H9 (cell line): ENCODE results near the gene BACH2. TPM values are rescaled to one million over a fixed set of nuclear protein-coding genes. Genes with fewer than 3 reads are reported as not detected.

ENCODE experiments used
- DNase-seq: peaks from one replicate; pipeline ENCODE4 v3.0.0-alpha.2; 2017
- H2AFZ ChIP-seq: one replicate; pipeline ENCODE4 v1.6.1; 2013; ENCODE audit warnings: mild to moderate bottlenecking, low read length, control low read depth, moderate library complexity
- H2AK5ac ChIP-seq: 2 replicates; pipeline ENCODE4 v1.6.1; 2013; ENCODE audit warnings: low read length, control low read depth, mixed read lengths; ENCODE audit not compliant: insufficient read length
- H2BK120ac ChIP-seq: one replicate; pipeline ENCODE4 v1.6.1; 2013; ENCODE audit warnings: low read depth, mild to moderate bottlenecking, low read length, control low read depth, inconsistent platforms; ENCODE audit not compliant: poor library complexity, severe bottlenecking
- H2BK12ac ChIP-seq: 2 replicates; pipeline ENCODE4 v1.6.1; 2013; ENCODE audit warnings: low read length, control low read depth, mixed read lengths, low read depth; ENCODE audit not compliant: insufficient read length
- H2BK15ac ChIP-seq: 2 replicates; pipeline ENCODE4 v1.6.1; 2013; ENCODE audit warnings: low read depth, low read length, control low read depth
- H2BK20ac ChIP-seq: one replicate; pipeline ENCODE4 v1.6.1; 2013; ENCODE audit warnings: low read depth, mild to moderate bottlenecking, low read length, control low read depth, inconsistent platforms; ENCODE audit not compliant: poor library complexity, severe bottlenecking
- H2BK5ac ChIP-seq: 2 replicates; pipeline ENCODE4 v1.6.1; 2013; ENCODE audit warnings: low read length, control low read depth, mixed read lengths; ENCODE audit not compliant: insufficient read length
- H3K14ac ChIP-seq: 2 replicates; pipeline ENCODE4 v1.6.1; 2013; ENCODE audit warnings: low read length, control low read depth; ENCODE audit not compliant: insufficient read depth
- H3K18ac ChIP-seq: 2 replicates; pipeline ENCODE4 v1.6.1; 2013; ENCODE audit warnings: low read depth, mild to moderate bottlenecking, mixed read lengths, low read length, control low read depth; ENCODE audit not compliant: insufficient read length
- H3K23ac ChIP-seq: 2 replicates; pipeline ENCODE4 v1.6.1; 2013; ENCODE audit warnings: low read length, control low read depth, mixed read lengths, low read depth; ENCODE audit not compliant: insufficient read length
- H3K23me2 ChIP-seq: 2 replicates; pipeline ENCODE4 v1.6.1; 2013; ENCODE audit warnings: low read depth, mild to moderate bottlenecking, mixed read lengths, low read length, control low read depth; ENCODE audit not compliant: insufficient read length, poor library complexity, severe bottlenecking
- H3K27ac ChIP-seq: 2 replicates; pipeline ENCODE4 v1.5.1; 2013; ENCODE audit warnings: low read length, control low read depth, mixed read lengths, low read depth; ENCODE audit not compliant: insufficient read length
- H3K27me3 ChIP-seq: 2 replicates; pipeline ENCODE4 v1.6.1; 2013; ENCODE audit warnings: low read length, control low read depth, inconsistent platforms; ENCODE audit not compliant: insufficient read depth
- H3K4ac ChIP-seq: 2 replicates; pipeline ENCODE4 v1.6.1; 2013; ENCODE audit warnings: low read depth, mild to moderate bottlenecking, control low read depth, inconsistent platforms, low read length, moderate library complexity
- H3K4me1 ChIP-seq: 2 replicates; pipeline ENCODE4 v1.6.1; 2013; ENCODE audit warnings: low read length, control low read depth, inconsistent platforms; ENCODE audit not compliant: insufficient read depth
- H3K4me2 ChIP-seq: 2 replicates; pipeline ENCODE4 v1.6.1; 2013; ENCODE audit warnings: low read length, control low read depth, mixed read lengths; ENCODE audit not compliant: insufficient read length, insufficient read depth
- H3K56ac ChIP-seq: 2 replicates; pipeline ENCODE4 v1.6.1; 2013; ENCODE audit warnings: low read depth, mild to moderate bottlenecking, mixed read lengths, low read length, control low read depth; ENCODE audit not compliant: insufficient read length
- H3K79me1 ChIP-seq: 2 replicates; pipeline ENCODE4 v1.6.1; 2013; ENCODE audit warnings: low read depth, mild to moderate bottlenecking, moderate library complexity, low read length, control low read depth, inconsistent platforms; ENCODE audit not compliant: insufficient read depth, poor library complexity, severe bottlenecking
- H3K79me2 ChIP-seq: 2 replicates; pipeline ENCODE4 v1.6.1; 2013; ENCODE audit warnings: low read length, control low read depth, inconsistent platforms; ENCODE audit not compliant: insufficient read depth
- H3K9ac ChIP-seq: 2 replicates; pipeline ENCODE4 v1.6.1; 2013; ENCODE audit warnings: low read length, control low read depth, mixed read lengths; ENCODE audit not compliant: insufficient read length; ENCODE audit errors: extremely low read depth
- H3K9me3 ChIP-seq: one replicate; pipeline ENCODE4 v1.6.1; 2013; ENCODE audit warnings: low read depth, low read length, inconsistent platforms; ENCODE audit not compliant: control insufficient read depth
- H3T11ph ChIP-seq: one replicate; pipeline ENCODE4 v1.6.1; 2013; ENCODE audit warnings: mild to moderate bottlenecking, low read length, control low read depth, inconsistent platforms
- H4K20me1 ChIP-seq: one replicate; pipeline ENCODE4 v1.6.1; 2013; ENCODE audit not compliant: control insufficient read depth, insufficient read length, insufficient read depth
- H4K5ac ChIP-seq: 2 replicates; pipeline ENCODE4 v1.6.1; 2013; ENCODE audit warnings: low read depth, mild to moderate bottlenecking, mixed read lengths, low read length, control low read depth; ENCODE audit not compliant: insufficient read length
- H4K8ac ChIP-seq: replicated peaks from 2 replicates; pipeline ENCODE4 v1.6.1; 2013; ENCODE audit warnings: low read length, control low read depth, mixed read lengths, low read depth; ENCODE audit not compliant: insufficient read length
- H4K91ac ChIP-seq: 2 replicates; pipeline ENCODE4 v1.6.1; 2013; ENCODE audit warnings: low read depth, mild to moderate bottlenecking, moderate library complexity, mixed read lengths, low read length, control low read depth; ENCODE audit not compliant: insufficient read length
- H3K27ac Mint-ChIP-seq, 3 experiments: 2 replicates in 2 of 3; 3 replicates in 1 of 3; pipeline ENCODE4 v1.8.0; 2020 to 2021; ENCODE audit warnings: mixed read lengths in 3 of 3, mild to moderate bottlenecking in 1 of 3, moderate library complexity in 1 of 3
- H3K27me3 Mint-ChIP-seq: 2 replicates; pipeline ENCODE4 v1.8.0; 2021; ENCODE audit warnings: low read depth, mild to moderate bottlenecking, moderate library complexity, mixed read lengths
- H3K36me3 Mint-ChIP-seq, 3 experiments: 2 replicates in 2 of 3; 3 replicates in 1 of 3; pipeline ENCODE4 v1.8.0; 2020 to 2021; ENCODE audit warnings: low read depth in 3 of 3, mixed read lengths in 3 of 3; ENCODE audit not compliant: insufficient read depth in 1 of 3
- H3K4me1 Mint-ChIP-seq, 2 experiments: 2 replicates each; pipeline ENCODE4 v1.8.0; 2020; ENCODE audit warnings: mixed read lengths in 2 of 2
- H3K4me3 Mint-ChIP-seq, 2 experiments: 2 replicates in 1 of 2; 3 replicates in 1 of 2; pipeline ENCODE4 v1.8.0; 2020 to 2021; ENCODE audit warnings: mild to moderate bottlenecking in 2 of 2, mixed read lengths in 2 of 2, moderate library complexity in 1 of 2
- H3K9me3 Mint-ChIP-seq, 2 experiments: 2 replicates in 1 of 2; 3 replicates in 1 of 2; pipeline ENCODE4 v1.8.0; 2020; ENCODE audit warnings: mild to moderate bottlenecking in 2 of 2, mixed read lengths in 2 of 2, moderate library complexity in 1 of 2
- CTCF ChIP-seq: fragments of 200-600 bp; sonication (generic); conservative IDR thresholded peaks from 3 replicates; pipeline ENCODE4 v1.8.0; 2021; ENCODE audit warnings: antibody characterized with exemption, mild to moderate bottlenecking
- WGBS: extraction: QIAGEN DNeasy Blood & Tissue Kit; methylation state at CpG from one replicate; pipeline ENCODE4 v1.1.7; 2013; ENCODE audit warnings: missing lambda C conversion rate, low lambda C conversion rate, mixed read lengths; ENCODE audit not compliant: insufficient read length; ENCODE audit errors: extremely low coverage; 5-methylcytosine and 5-hydroxymethylcytosine counted together
- total RNA-seq: library from RNA; stranded (reverse); gene quantifications from 2 replicates; pipeline ENCODE4 v1.2.1, GENCODE V29; 2021

BACH2 gene
- total RNA-seq, 1 experiment from 2014 or later, result 2.0 TPM

- Histone ChIP-seq H3K18ac (no peak overlapping the region), H2BK15ac (no peak overlapping the region), H3K27me3 (no peaks in the 10 kb centered on the region), H3K23ac (no peak overlapping the region), H3K23me2 (no peaks in the 10 kb centered on the region), H2BK20ac (no peak overlapping the region), H3K56ac (no peak overlapping the region), H4K20me1 (no peaks in the 10 kb centered on the region), H3K9ac (no peak overlapping the region), H3K9me3 (no peaks in the 10 kb centered on the region), H4K5ac (no peak overlapping the region), H3K27ac (no peak overlapping the region), H3K4me2 (no peak overlapping the region), H2BK120ac (no peak overlapping the region), H3K4ac (no peak overlapping the region), H2BK5ac (no peak overlapping the region), H3K79me2 (no peaks in the 10 kb centered on the region), H2AK5ac (no peak overlapping the region), H3T11ph (no peak overlapping the region), H3K79me1 (no peaks in the 10 kb centered on the region), H4K8ac (no peak overlapping the region), H2BK12ac (no peak overlapping the region), H4K91ac (no peak overlapping the region), H3K4me1 (no peaks in the 10 kb centered on the region), H3K14ac (no peak overlapping the region), H2AFZ (no peak overlapping the region)
- no peak for TF ChIP-seq CTCF
- Mint-ChIP-seq H3K27ac (no peak overlapping the region), H3K4me3 (no peak overlapping the region), H3K36me3 (no peaks in the 10 kb centered on the region), H3K4me1 (peaks cover 0 to 3% of the 10 kb centered on the region in 2 experiments; a peak in 1 of 4 replicates), H3K27me3 (no peaks in the 10 kb centered on the region), H3K9me3 (no peaks in the 10 kb centered on the region)
- DNase-seq, result no peak
- WGBS, result 100% methylated on average over 1 of the region's 4 CpGs
Measured at GRCh38 chr6:90083891-90084290, 212.8 kb downstream of the BACH2 start.
